T47D (cell line): ENCODE measurements around the gene FSTL4.

Experiments
- DNase-seq, 2 experiments: peaks; one replicate each; pipeline versions ENCODE4 v3.0.0 to v3.0.0-alpha.2; 2011 to 2012; ENCODE audit warnings: low read depth in 1 of 2, low spot score in 1 of 2
- JUND ChIP-seq: IDR thresholded peaks from 2 replicates; pipeline ENCODE4 v1.6.1; 2012; ENCODE audit warnings: low read depth
- in situ Hi-C: cut with HindIII; loops from 2 replicates; pipeline ENCODE4 v1.10.0; 2016; ENCODE audit warnings: low sequenced_read_pairs, low pct_unique_long_range_greater_than_20kb

The FSTL4 gene

DNA sequence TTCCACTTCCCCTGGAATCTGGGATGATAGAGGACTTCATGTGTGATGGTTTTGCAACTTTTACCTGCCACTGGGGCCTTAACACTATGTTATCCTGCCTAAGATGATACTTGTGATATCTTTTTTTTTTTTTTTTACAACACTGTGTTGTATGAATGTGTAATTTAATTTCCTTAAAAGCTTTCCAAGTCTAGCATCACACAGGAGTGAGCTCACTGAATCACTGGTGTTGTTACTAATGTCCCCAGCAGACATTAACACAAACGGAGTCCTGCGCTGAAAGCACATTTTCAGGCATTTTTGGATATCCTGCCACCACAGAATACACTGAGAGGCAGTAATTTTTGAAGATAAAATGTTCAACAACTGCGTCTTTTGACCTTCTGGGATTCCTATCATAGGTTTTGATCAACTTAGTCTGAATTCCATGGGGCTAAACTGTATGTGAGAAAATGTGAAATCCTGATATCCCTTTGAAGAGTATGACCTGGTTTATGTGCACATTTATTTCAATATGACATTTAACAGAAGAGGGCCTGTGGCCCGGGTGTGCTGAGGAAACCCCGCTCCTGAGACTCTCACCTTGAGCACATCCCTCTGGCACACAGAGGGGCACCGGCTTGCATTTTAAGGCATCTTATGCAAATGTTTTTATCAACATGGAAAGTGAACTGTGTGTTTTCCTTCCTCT is 118.0 kb downstream of the FSTL4 start:
- no peak for TF ChIP-seq JUND
- DNase-seq = no peak
- in situ Hi-C loops = no loop called here

DNA sequence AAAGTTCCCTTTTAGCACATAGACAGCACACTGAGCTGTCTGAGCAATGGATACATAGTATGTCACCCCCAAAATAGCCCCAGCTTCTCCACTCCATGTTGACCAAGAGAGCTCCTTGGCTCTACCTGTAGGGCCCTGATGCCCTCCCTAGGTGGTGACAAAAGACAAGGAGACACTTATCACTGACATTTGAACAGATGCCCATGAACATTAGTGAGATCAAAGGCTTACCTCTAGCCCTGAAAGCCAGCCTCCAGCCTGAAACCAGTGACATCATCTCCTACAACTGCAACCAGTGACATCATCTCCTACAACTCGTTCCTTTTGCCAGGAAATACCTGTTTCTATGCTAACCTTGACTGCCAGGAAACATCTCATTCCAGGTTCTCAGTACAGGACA is 122.7 kb downstream of the FSTL4 start:
- peak in 1 of 2 experiments; percentile 67 for DNase-seq
- TF ChIP-seq JUND = no peak
- in situ Hi-C loops = no loop called here

DNA sequence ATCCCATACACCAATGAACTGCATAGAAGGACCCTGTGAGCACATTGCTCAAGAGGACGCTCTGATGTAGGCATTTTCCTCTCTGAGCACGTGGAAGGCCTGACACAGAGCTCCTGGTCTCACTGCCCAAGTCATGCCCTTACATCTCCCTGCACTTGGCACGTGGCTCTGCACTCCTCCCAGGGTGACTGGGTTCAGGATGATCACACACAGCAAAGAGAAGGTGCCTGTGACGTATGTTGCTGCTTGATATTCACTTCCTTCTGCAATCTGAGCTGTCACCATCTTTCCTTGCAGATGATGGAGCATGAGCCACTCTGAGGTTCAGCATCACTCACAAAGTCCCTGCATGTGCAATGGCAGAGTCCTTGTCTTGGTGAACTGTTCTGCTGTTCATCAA is 125.2 kb downstream of the FSTL4 start:
- in situ Hi-C loops = no loop called here
- no peak for DNase-seq
- TF ChIP-seq JUND = no peak

DNA sequence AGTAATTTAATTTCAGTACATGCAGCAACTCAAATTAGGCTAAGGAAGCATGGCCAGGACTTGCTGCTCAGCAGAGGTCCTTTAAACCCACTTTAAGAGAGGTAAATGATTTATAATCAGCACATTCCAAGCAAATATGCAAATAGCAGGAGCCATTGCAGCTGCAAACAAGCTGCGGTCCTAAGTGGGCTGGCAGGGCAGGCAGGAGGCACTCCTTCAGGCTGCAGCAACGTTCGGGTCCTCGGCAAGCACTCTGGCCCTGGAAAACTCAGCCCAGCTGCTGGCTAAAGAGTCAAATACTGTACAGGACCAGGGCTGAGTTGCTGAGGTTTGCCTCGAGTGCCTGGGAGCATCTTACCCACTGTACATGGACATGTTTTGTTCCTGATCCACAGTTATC is 126.9 kb downstream of the FSTL4 start:
- in situ Hi-C loops = no loop called here
- DNase-seq = no peak
- no peak for TF ChIP-seq JUND

DNA sequence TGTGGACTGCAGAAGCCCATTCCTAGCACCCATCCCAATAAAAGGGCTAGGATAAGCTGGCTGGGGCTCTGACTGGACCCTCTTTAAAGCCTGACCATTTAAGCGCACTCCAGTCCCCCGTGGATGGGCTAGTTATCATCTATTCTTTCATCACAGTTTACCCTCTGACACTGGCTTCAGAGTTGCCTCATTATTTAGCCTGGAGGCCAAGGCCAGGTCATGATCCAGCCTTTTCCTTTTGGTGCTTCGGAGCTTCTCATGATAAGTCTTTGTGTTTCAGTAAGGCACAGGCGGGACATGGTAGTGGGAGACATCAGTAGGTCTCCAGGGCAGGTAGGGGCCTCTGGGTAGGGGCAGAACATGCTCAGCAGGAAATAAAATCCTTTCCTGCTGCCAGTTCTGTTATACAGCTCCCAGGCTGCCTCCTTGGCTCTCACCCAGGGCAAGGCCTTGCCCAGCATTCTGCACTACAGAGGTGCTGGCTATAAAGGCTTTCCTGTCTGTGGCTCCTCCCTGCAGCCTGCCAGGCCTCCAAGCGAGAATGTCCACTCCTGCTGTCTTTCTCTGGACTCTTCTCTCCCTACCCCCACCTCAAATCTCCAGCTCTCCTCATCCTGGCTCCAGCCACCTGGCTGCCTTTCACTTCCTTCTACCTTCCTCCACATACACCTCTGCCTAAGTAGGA is 128.8 kb downstream of the FSTL4 start:
- TF ChIP-seq JUND = no peak
- DNase-seq = peak in 1 of 2 experiments; percentile 34
- in situ Hi-C loops = no loop called here

DNA sequence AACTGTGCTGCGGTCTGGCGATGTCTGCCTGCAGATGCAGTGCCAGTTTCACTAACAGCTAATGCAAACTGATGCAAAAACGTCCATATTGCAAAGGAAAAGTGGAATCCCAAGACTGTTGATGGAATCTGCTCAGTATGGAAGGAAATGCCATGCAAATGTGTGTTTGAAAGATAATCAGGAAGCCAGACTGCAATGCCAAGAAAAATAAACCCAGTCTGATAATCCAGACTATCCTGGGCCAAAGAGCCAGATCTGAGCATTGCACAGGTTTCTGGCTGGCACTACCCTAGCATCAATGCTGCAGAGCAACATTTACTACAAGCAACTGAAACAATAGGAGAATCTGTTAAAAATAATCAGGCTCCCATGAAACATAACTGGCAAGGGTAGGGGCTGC is 130.3 kb downstream of the FSTL4 start:
- TF ChIP-seq JUND = no peak
- DNase-seq = no peak
- in situ Hi-C loops = no loop called here

DNA sequence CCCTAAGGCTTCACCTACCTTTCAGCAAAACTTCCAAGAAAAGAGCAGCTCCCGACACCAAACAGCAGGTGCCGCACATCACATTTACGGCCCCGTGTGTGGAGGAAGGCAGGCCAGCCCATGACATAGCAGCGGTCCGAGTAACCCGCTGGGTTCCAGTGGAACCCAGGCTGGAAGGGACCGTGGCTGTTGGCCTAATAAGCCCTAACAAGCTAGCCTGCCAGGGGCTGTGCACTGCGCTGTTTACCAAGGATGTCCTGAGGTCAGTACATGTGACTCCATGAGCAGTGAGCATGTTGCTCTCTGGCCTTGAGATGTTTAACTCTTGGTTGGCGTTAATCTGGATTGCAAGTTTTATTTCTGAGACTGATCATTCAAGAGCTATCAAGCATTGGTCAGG is 131.5 kb downstream of the FSTL4 start:
- in situ Hi-C loops = no loop called here
- TF ChIP-seq JUND = no peak
- peak in 1 of 2 experiments; percentile 46 for DNase-seq

DNA sequence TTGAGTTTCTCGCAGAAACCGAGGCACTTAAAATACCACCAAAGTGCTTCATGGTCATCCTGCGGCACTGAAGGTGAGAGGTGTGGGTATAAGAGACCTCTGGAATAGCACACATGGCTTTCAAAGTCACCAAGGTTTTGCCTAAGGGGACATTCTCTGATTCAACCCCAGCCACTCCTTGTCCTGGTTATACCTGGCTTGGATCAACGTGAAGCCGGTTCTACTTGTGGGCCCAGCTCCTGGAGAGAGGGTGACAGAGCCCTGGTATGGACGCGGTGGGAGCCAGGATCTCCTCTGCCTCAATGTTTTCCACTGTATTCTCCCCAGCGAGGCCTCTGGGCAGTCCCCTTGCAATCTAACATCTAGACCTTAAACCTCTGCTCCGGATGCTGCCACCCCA is 132.0 kb downstream of the FSTL4 start:
- TF ChIP-seq JUND = no peak
- DNase-seq = peak in 1 of 2 experiments; percentile 58
- in situ Hi-C loops = no loop called here

DNA sequence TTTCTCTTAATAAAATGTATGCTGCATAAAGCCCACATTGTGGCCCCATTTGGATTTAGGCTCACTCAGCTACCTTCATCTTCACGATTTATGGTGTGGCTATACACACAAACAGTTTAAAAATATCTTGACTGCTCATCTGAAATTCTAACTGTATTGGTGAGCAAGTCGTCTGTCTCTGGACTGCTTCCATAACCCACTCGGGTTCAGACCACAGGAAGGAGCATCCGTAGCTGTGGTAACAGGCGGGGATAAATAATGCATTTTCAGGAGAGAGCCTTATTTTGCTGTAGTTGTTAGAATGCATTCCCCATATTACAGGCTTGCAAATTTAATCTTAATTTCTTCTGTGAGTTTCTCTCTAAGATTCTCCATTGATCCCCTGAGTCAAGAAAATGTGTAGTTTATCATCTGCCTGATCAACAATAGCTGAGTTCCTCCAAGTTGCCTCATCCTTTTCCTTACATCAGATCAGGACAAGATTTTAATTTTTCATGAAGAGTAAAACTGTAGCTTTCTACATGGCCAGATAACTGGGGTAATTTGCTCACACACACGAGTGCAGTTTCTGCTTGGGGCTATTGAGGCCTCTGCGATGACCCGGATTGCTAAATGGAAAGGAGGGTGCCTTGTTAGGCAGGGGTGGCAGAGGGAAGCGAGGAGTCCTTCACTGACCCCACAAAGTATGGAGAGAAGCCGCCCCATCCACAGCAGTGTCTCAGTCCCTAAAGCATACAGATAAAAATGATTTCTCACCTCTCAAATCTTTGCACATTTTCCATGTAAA is 133.9 kb downstream of the FSTL4 start:
- no peak for TF ChIP-seq JUND
- in situ Hi-C loops = no loop called here
- DNase-seq = no peak

DNA sequence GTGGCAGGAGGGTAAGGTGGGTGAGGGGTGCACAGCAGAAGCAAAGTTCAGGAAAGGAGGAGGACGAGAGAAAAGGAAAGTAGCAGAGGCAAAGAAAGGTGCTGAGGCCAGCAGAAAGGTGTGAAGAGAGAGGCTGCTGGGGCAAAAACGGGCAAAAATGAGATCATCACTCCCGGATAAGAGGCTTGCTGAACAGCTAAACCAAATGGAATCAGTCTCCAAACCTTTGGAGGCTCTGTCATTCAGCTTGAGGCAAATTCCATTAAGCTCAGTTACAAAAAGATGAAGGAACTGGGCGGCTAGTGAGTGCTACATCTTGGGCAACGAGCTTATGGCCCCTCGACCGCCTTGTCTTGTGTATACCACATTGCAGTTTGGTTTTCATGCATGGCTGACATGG is 136.4 kb downstream of the FSTL4 start:
- TF ChIP-seq JUND = no peak
- no peak for DNase-seq
- in situ Hi-C loops = no loop called here

DNA sequence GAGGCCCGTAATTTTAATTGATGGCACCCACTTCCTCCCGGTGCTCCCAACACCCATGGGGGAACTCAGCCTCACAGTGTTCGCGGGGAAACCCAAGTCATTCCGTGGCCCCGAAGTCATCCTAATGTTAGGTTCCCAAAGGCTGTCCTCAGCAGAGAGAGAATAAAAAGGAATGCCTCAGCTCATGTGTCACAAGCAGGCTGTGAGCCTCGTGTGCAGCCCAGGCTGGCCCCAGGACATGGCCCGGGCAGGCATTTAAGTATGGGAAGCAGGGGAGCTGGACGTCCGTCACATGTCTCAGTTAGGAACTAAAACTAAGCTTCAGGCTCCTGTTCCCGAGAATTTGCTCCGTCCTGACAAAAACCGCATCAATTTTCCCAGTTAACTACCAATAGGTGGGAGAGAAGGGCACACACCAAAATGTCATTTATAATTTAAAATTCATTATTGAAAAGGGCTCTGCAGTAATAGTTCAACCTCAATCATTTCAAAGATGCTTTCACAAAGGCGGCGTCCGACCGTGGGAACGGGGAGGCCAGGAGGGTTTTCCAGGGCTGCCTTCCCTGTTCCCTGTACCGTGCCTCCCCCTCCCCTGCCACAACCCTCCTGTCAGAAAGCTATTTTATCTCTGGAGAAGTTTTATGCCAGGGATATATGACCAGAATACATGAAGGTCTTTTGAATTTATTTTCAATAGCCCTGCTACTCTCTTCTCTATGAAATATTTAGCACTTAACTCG is 137.3 kb downstream of the FSTL4 start:
- DNase-seq = no peak
- in situ Hi-C loops = no loop called here
- no peak for TF ChIP-seq JUND

DNA sequence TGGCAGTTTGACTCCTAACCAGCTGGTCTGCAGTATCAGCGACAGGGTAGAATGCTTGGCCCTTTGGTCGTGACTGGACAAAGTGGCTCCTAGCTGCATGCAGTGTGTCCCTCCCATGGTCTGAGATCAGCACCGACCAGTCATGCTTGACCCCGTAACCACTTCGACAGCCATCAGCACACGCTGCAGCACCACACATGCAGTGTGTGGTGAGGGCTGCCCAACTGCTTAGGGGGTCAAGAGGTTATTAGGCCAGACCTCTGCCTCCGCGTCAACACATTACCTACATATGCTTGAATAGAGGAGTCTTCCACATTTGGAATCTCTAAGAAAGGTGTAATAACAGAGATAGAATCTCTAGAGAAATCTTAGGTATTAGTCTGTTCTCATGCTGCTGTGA is 139.1 kb downstream of the FSTL4 start:
- TF ChIP-seq JUND = no peak
- in situ Hi-C loops = no loop called here
- no peak for DNase-seq

DNA sequence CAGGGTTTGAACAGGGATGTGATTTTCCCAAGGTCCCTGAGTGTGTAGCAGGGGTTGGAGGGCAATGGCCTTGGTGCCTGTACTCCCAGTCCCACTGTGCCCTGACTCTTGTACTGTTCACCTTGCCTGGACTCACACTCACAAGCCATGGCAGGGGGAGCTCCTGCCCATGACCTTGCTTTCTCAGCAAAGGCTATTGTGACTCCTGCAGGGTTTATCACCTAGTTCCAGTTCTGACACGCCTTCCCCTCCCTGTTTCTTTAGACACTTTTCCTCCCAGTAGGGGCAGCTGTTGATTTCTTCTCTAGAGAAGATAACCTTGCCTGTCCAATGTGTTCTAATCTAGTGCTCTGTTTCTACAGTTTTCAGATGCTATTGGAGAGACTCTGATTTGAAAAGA is 139.5 kb downstream of the FSTL4 start:
- TF ChIP-seq JUND = no peak
- DNase-seq = no peak
- in situ Hi-C loops = no loop called here
